OCI-LY1 (cell line): Measurements from ENCODE around the gene TMEM9.

Source experiments
- CTCF ChIP-seq: fragments of 200-600 bp; sonication (generic), shearing (Covaris generic); IDR thresholded peaks from 2 replicates; pipeline ENCODE4 v1.5.1; 2017; ENCODE audit warnings: mild to moderate bottlenecking, antibody characterized with exemption, low read length, moderate library complexity, mixed read lengths
- EZH2 ChIP-seq: fragments of 200-600 bp; sonication (generic), shearing (Covaris generic); IDR thresholded peaks from 2 replicates; pipeline ENCODE4 v1.8.0; 2017; ENCODE audit warnings: borderline replicate concordance, mixed run types, mild to moderate bottlenecking, antibody characterized with exemption, low read length, moderate library complexity, mixed read lengths

- TF ChIP-seq CTCF (no peak), EZH2 (no peak)
Measured at GRCh38 chr1:201112173-201112731, 42.0 kb downstream of the TMEM9 start, which contains the start of gene CACNA1S.
